ENCODE results near the gene KIF1B.

DNA sequence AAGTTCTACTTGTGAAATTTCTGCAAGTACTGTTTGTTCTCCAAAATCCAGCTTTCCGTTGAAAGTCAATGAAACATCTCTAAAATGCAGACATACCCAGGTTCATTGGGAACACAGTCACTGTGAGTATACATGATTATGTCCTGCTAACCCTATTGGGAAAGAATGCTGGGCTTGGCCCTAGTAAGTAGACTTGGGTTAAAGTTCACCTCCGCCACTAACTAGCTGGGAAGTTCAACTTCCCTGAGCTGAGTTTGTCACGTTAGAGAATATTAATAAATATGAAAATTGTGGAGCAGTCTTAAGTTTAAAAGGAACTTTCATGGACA lies 178.0 kb downstream of the KIF1B start:
- TF ChIP-seq CTCF (IDR thresholded peaks at IDR 0.05) (no peak), POLR2A (IDR thresholded peaks at IDR 0.05) (no peak)

All from right lobe of liver (tissue), 4 donors.